ENCODE measurements around the gene FGF13. TPM values are rescaled to one million over a fixed set of nuclear protein-coding genes. Genes with fewer than 3 reads are reported as not detected.

FGF13 gene
- total and polyA plus RNA-seq, 8 donors: 3.2 to 13.7 (median 9.2) TPM

DNA sequence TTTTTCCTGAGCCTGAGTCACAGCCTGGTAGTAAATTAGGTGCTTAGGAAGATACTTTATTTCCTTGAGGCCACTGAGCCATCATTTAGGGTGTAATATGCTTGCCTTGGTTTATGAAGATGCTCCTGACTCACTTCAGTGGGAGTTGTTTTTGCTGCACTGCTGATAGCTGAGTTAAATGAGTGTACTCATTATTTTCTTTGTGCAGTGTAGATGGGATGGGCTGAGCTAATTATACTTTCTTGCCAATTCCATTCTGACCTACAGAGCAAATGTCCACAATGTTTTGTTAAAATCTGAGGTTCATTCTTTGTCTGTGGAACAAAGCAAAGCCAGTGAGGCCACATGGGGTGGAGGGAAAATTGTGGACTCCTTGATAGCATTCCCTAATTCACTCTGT, 60.0 kb downstream of the FGF13 start:
- no peak for DNase-seq
- H3K4me1 ChIP-seq: no peaks in the 10 kb centered on the region
- no peaks in the 10 kb centered on the region for H3K27me3 ChIP-seq
- TF ChIP-seq, protein P1, sequence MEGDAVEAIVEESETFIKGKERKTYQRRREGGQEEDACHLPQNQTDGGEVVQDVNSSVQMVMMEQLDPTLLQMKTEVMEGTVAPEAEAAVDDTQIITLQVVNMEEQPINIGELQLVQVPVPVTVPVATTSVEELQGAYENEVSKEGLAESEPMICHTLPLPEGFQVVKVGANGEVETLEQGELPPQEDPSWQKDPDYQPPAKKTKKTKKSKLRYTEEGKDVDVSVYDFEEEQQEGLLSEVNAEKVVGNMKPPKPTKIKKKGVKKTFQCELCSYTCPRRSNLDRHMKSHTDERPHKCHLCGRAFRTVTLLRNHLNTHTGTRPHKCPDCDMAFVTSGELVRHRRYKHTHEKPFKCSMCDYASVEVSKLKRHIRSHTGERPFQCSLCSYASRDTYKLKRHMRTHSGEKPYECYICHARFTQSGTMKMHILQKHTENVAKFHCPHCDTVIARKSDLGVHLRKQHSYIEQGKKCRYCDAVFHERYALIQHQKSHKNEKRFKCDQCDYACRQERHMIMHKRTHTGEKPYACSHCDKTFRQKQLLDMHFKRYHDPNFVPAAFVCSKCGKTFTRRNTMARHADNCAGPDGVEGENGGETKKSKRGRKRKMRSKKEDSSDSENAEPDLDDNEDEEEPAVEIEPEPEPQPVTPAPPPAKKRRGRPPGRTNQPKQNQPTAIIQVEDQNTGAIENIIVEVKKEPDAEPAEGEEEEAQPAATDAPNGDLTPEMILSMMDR (IDR thresholded peaks at IDR 0.05): no peak
- no peak for ATAC-seq
- H3K4me3 ChIP-seq: no peak overlapping the region
- no peak overlapping the region for H3K27ac ChIP-seq
- intact Hi-C loops (cut with DNase I): no loop called here
- no peaks in the 10 kb centered on the region for H3K36me3 ChIP-seq
- no peaks in the 10 kb centered on the region for H3K9me3 ChIP-seq

DNA sequence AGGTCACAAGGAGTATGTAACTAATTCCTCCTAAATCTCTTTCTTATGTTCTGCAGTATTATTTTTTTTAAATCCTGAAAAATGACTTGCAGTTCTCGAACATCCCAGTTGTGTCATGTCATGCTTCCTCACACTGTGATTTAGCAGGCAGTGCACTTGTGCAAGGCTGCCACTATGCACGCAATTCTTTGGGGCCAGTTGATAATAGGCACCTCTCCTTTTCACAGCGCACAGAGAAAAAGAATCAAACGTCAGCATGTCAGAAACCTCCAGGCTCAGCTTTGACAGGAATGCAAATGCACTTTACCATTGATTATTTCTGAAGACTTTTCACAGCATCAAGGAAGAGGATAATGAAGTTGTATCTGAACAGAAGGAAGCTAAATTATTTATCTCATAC, 62.9 kb downstream of the FGF13 start:
- H3K36me3 ChIP-seq: no peaks in the 10 kb centered on the region
- H3K27ac ChIP-seq: no peak overlapping the region
- ATAC-seq (no peak), DNase-seq (no peak)
- H3K9me3 ChIP-seq: no peaks in the 10 kb centered on the region
- intact Hi-C loops (cut with DNase I): no loop called here
- no peak overlapping the region for H3K4me3 ChIP-seq
- H3K4me1 ChIP-seq: no peaks in the 10 kb centered on the region
- TF ChIP-seq, protein P1 (IDR thresholded peaks at IDR 0.05): no peak
- H3K27me3 ChIP-seq: no peaks in the 10 kb centered on the region

DNA sequence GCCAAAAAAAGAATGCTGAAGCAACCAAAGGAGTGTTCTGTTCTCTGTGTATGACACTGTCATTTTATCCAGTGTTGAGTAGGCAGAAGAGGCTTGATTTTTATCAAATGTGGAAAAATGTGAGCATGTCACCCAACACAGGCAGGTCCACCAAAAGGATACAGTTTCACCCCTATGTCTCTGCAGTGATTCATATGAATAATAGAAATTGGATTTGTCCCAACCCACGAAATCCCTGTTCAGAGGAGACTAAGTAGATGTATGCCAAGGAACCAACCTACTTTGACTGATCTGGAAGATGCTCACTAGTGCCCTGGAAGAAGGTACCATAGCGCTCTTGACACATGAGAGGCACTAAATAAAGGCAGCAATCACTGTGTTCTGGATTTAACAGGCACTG, 72.5 kb downstream of the FGF13 start:
- ATAC-seq (no peak), DNase-seq (no peak)
- Histone ChIP-seq H3K4me1 (no peaks in the 10 kb centered on the region), H3K9me3 (no peaks in the 10 kb centered on the region), H3K36me3 (no peaks in the 10 kb centered on the region), H3K4me3 (no peak overlapping the region), H3K27me3 (no peaks in the 10 kb centered on the region), H3K27ac (no peak overlapping the region)
- TF ChIP-seq, protein P1 (IDR thresholded peaks at IDR 0.05): no peak
- intact Hi-C loops (cut with DNase I): no loop called here

Small RNAs within 50 kb of the gene (microRNA-seq; reads per million reads assigned to microRNA genes)
- 1.7 to 2.2 reads per million in 2 donors for gene MIR504

All from left lung (tissue), 10 donors.